H1 (cell line): Measurements from ENCODE around the gene REM2.
"Not testable (repeated sequence)": the region's sequence is repeated elsewhere in the genome, so short reads cannot be mapped to it uniquely, and the experiment has no call there.

Experiments
- ATF2 ChIP-seq: IDR thresholded peaks from 2 replicates; pipeline ENCODE4 v1.6.1; 2012; ENCODE audit warnings: low read length, inconsistent platforms
- CEBPB ChIP-seq: IDR thresholded peaks from 2 replicates; pipeline ENCODE4 v1.6.1; 2012; ENCODE audit warnings: low read depth, low read length
- CTCF ChIP-seq, 3 experiments: IDR thresholded peaks; 1 replicate in 2 of 3; 2 replicates in 1 of 3; pipeline versions ENCODE4 v1.5.1 to v1.6.1; 2011; ENCODE audit warnings: low read length in 3 of 3, mild to moderate bottlenecking in 3 of 3, inconsistent platforms in 2 of 3, low read depth in 1 of 3, moderate library complexity in 1 of 3; ENCODE audit not compliant: insufficient read depth in 1 of 3; ENCODE audit errors: control extremely low read depth in 1 of 3
- EGR1 ChIP-seq: IDR thresholded peaks from 2 replicates; pipeline ENCODE4 v1.6.1; 2011; ENCODE audit warnings: low read depth, low read length, borderline replicate concordance
- HDAC2 ChIP-seq, 2 experiments: fragments of 300-600 bp in 1 of 2; sonication (generic) in 1 of 2; IDR thresholded peaks; 2 replicates each; pipeline ENCODE4 v1.6.1; 2011 to 2012; ENCODE audit warnings: low read depth in 2 of 2, low read length in 2 of 2, mild to moderate bottlenecking in 2 of 2, moderate library complexity in 2 of 2, borderline replicate concordance in 1 of 2, inconsistent platforms in 1 of 2
- NRF1 ChIP-seq: IDR thresholded peaks from 2 replicates; pipeline ENCODE4 v1.6.1; 2011; ENCODE audit warnings: mild to moderate bottlenecking, low read depth, low read length, improper control_type of control experiment
- RFX5 ChIP-seq: IDR thresholded peaks from 2 replicates; pipeline ENCODE4 v1.6.1; 2011; ENCODE audit warnings: low read depth, low read length, improper control_type of control experiment, borderline replicate concordance
- SUZ12 ChIP-seq: fragments of 200-600 bp; sonication (generic); IDR thresholded peaks from 2 replicates; pipeline ENCODE4 v1.6.1; 2012; ENCODE audit warnings: mild to moderate bottlenecking, inconsistent platforms, low read length, moderate library complexity, mixed read lengths

- TF ChIP-seq RFX5; CTCF (IDR thresholded peaks at IDR 0.05; ENCODE audit: control extremely low read depth in 1 of 3, insufficient read depth in 1 of 3, low read depth in 1 of 3, low read length in 3 of 3); NRF1; ATF2; CEBPB; SUZ12; EGR1; HDAC2 (IDR thresholded peaks at IDR 0.05; ENCODE audit: borderline replicate concordance in 1 of 2, low read depth in 2 of 2, low read length in 2 of 2): not testable (repeated sequence)
Measured at GRCh38 chr14:22852178-22852577, 30.8 kb upstream of the REM2 start.
